Activated T-helper 2 cell treated with anti-CD3 and anti-CD28 coated beads, Interferon-gamma antibody, Interleukin-2, Interleukin-4, amounts not matched to agents 10 μg/mL and 5 μg/mL and 100 μg/mL, durations not matched to agents 14 hours and 24 hours and 36 hours (primary cell): ENCODE measurements around the gene ARMH1. TPM values are rescaled to one million over a fixed set of nuclear protein-coding genes. Genes with fewer than 3 reads are reported as not detected.

Experiments
- DNase-seq: peaks from one replicate; pipeline ENCODE4 v3.0.0; 2021; ENCODE audit warnings: low spot score
- H3K27ac Mint-ChIP-seq: one replicate; pipeline ENCODE4 v1.8.0; 2021; ENCODE audit warnings: mixed read lengths
- H3K27me3 Mint-ChIP-seq: one replicate; pipeline ENCODE4 v1.8.0; 2021; ENCODE audit warnings: low read depth, mixed read lengths
- H3K36me3 Mint-ChIP-seq: one replicate; pipeline ENCODE4 v1.8.0; 2021; ENCODE audit warnings: low read depth, mixed read lengths
- H3K4me1 Mint-ChIP-seq: one replicate; pipeline ENCODE4 v1.8.0; 2021; ENCODE audit warnings: low read depth, mixed read lengths
- H3K4me3 Mint-ChIP-seq: one replicate; pipeline ENCODE4 v1.8.0; 2021; ENCODE audit warnings: low read depth, mild to moderate bottlenecking, moderate library complexity, mixed read lengths
- H3K9me3 Mint-ChIP-seq: one replicate; pipeline ENCODE4 v1.8.0; 2021; ENCODE audit warnings: mixed read lengths
- intact Hi-C: fragments of 100-400 bp; cut with micrococcal nuclease; formaldehyde crosslinking; loops from one replicate; pipeline ENCODE4 v1.15.1; 2023
- total RNA-seq: library from RNA; stranded (reverse); gene quantifications from 2 replicates; pipeline ENCODE4 v1.2.3, GENCODE V29; 2022

Gene ARMH1
- total RNA-seq, 1 donor from 2014 or later = 157 TPM

DNA sequence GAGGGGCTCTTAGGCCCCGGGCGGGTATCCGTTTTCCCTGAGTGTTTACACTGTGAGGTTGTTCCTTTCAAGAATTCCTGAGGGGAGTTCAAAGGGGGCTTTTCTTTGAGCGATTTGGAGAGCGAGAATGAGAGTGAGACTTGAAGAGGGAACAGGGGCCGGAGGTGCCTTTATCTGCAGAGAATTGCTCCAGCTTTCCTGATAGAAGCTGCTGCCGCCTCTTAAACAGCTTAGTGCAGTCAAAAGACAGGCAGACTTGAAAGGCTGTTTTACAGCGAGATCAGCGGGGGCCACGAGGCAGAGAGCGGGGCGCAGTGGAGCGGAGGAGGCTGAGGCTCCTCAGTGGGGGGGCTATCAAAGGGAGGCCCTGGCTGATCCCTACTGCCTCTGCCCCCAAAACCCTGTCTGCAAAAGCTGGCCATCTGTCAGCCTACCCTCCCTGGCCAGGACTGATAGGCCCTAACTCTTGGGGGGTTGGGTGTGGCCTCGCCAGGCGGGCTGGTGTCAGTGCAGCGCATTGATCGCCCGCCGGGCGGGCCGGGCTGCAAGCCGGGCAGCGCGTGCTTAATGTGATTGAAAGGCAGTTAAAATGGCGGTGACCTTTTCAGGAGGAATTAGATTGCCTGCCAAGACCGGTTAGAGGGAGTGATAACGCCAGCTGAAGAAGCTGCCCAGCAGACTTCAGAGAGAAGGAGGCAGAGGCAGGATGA lies 36.7 kb upstream of the ARMH1 start:
- no peak for DNase-seq
- Mint-ChIP-seq H3K4me1 (peaks cover 20% of the 10 kb centered on the region), H3K9me3 (no peaks in the 10 kb centered on the region), H3K4me3 (no peak overlapping the region), H3K27me3 (no peaks in the 10 kb centered on the region), H3K27ac (no peak overlapping the region), H3K36me3 (peaks cover 76% of the 10 kb centered on the region)
- intact Hi-C loops = no loop called here

DNA sequence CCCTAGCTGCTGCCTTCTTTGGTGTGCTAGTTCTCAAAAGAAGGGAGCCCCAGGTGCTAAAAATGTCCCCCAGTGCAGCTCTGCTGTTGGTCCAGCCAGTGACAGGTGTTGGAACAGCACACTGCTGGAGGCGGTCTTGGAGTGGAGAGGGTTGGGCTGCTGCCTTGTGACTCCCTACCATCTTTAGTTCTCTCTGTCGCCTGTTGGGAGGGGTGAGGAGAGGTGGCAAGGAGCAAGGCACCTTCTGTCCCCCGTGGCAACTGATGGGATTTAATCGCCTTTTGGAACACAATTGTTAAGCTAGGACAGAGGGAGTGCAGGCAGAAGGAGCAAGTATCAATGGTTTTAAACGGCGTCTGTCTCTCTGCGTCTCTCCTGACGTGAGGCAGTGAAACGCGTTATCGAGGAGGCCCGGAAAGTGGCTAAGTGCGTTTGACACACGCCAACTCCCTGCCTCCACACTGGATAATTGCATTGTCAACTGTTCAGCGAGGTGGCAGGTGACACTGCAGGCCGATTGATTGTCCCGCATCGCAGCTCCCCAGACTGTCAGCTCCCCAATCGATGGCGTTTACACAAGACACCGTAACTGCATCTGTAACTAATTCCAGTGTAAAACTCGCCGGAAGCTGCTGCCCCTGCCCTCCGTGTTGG lies 34.2 kb upstream of the ARMH1 start:
- H3K27me3 Mint-ChIP-seq = no peaks in the 10 kb centered on the region
- H3K9me3 Mint-ChIP-seq = no peaks in the 10 kb centered on the region
- DNase-seq = no peak
- H3K27ac Mint-ChIP-seq = no peak overlapping the region
- H3K36me3 Mint-ChIP-seq = peaks cover 72% of the 10 kb centered on the region
- H3K4me1 Mint-ChIP-seq = no peaks in the 10 kb centered on the region
- intact Hi-C loops = no loop called here
- H3K4me3 Mint-ChIP-seq = no peak overlapping the region

DNA sequence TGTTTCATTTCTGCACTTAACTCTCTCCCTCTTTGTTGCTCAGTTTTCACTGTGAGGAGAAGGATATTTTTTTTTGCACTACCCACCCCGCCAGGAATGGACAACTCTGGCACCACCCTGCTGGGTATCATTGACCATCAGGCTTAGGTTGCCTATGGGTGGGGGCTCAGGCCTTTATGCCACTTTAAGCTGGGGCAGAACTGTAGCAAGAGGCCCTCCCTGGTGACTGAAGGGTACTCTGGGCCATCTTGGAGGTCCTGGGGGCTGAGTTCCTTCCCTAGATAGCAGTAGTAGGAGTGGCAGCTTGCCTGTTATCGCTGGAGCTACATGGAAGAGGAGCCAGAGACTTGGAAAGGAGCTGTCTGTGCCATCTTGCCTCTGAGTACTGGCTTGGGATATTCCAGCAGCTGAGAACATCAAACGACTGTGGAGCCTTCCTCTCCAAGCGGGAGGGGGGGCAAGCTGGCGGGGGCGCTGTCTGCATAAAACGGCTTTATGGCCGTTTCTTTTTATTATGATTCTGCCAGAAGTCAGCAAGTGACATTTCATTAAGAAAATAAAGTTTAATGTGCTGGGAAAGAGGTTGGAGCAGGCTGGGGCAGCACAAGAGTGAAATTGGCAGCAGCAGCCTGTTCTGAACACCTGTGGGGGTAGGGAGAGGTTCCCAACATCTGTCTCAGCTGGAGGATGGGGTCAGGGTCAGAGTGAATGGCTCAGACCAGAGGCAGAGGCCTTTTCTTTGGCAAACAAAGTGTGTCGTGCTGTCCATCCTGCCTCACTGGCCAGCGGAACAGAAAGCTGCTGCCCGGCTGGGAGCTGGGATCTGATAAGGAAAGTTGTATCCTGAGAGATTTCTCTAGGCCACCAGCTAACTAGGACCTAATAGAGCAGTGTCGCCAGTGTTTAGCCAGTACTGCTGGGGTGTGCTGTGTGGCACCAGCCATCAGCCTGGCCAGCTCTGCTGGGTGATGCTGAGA lies 33.1 kb upstream of the ARMH1 start:
- Mint-ChIP-seq H3K36me3 (peaks cover 62% of the 10 kb centered on the region), H3K4me3 (no peak overlapping the region), H3K27ac (no peak overlapping the region), H3K27me3 (no peaks in the 10 kb centered on the region), H3K9me3 (no peaks in the 10 kb centered on the region), H3K4me1 (no peaks in the 10 kb centered on the region)
- intact Hi-C loops = no loop called here
- no peak for DNase-seq

DNA sequence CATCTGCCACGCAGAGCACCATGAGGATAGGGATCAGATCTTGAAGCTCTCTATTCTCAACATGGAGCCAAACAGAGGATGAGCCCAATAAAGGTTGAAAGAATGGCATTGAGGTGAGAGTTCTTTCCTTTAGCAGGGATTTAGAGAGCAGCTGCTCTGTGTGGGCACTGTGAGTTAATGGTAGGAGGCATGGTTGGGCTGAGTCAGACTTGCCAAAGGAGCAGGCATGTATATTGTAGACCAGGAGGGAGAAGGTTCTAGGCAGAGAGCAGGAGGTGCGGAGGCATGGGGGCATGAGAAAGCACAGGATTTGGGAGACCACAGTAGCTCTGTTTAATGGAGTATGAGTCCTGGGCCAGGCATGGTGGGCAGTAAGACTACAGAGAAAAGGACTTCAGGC lies 32.3 kb upstream of the ARMH1 start:
- H3K27me3 Mint-ChIP-seq = no peaks in the 10 kb centered on the region
- no peak for DNase-seq
- H3K9me3 Mint-ChIP-seq = no peaks in the 10 kb centered on the region
- intact Hi-C loops = no loop called here
- H3K27ac Mint-ChIP-seq = no peak overlapping the region
- no peak overlapping the region for H3K4me3 Mint-ChIP-seq
- no peaks in the 10 kb centered on the region for H3K4me1 Mint-ChIP-seq
- peaks cover 56% of the 10 kb centered on the region for H3K36me3 Mint-ChIP-seq

DNA sequence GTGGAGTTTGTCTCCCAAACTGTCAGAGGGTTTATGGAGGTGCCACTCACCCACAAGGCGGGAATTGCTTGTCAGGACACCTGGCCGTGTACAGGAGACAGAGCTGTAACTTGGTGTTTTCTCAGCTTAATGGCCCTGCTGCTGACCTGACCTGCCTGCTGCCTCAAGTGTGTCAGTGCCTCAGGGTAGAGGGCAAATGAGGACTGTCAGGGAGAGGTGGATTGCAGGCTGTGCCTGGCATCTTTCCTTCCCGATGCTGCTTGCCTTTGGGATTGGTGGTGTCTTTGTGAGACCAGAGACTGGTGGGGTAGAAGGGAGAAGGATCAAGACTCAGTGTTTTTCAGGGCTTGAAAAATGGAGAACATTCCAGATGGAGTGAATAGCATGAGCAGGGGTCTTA lies 31.6 kb upstream of the ARMH1 start:
- Mint-ChIP-seq H3K9me3 (no peaks in the 10 kb centered on the region), H3K4me1 (no peaks in the 10 kb centered on the region), H3K36me3 (peaks cover 52% of the 10 kb centered on the region), H3K27me3 (no peaks in the 10 kb centered on the region), H3K4me3 (no peak overlapping the region), H3K27ac (no peak overlapping the region)
- DNase-seq = no peak
- intact Hi-C loops = no loop called here

DNA sequence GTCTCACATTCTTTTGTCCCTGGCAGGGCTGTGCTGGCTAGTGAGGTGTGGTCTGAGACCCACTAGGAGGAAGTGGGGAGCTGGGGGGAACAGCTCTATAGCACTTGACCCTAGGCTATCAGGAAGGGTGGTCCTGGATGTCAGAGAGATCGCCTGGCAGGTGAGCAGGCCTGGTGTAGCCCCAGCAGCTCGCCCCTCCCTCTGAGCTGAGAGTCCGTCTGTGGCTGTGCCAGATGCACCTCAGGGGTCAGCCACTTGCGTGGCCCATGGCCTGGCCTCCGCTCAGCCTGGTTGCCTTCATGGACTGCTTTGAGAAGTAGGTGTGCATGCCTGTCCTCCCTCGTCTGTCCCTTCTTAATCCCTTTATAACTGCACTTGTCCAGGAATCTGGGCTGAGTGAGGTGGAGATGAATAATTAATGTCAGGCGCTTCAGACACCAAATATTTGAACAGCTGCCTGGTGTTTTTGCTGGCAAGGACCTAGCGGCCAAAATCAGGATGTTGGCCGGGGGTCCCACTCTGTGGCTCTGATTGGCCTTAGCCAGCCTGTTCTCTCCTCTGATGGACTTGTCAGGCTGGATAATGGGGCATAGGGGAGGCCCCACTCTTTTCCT lies 30.7 kb upstream of the ARMH1 start:
- H3K27me3 Mint-ChIP-seq = no peaks in the 10 kb centered on the region
- H3K9me3 Mint-ChIP-seq = no peaks in the 10 kb centered on the region
- no peak overlapping the region for H3K27ac Mint-ChIP-seq
- DNase-seq = no peak
- H3K4me3 Mint-ChIP-seq = no peak overlapping the region
- H3K36me3 Mint-ChIP-seq = peaks cover 50% of the 10 kb centered on the region
- no peaks in the 10 kb centered on the region for H3K4me1 Mint-ChIP-seq
- intact Hi-C loops = no loop called here

DNA sequence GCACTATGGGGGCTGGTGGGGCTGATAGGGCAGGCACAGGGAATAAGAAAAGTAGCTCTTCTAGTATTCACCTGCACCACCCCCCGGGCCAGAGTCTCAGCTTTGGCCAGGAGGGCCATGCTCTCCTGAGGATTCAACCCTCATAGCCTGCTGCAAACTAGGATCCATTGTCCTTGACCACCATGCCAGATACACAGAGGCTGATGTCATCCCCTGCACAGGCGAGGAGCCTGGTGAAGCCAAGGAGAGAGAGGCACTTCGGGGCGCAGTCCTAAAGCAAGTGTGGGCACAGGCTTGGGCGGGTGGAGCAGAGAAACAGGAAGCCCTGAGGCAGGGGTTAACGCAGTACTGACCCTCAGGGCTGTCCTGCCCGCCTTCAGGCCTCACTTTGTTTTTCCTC lies 29.7 kb upstream of the ARMH1 start:
- Mint-ChIP-seq H3K27ac (no peak overlapping the region), H3K4me1 (no peaks in the 10 kb centered on the region), H3K36me3 (peaks cover 53% of the 10 kb centered on the region), H3K4me3 (no peak overlapping the region), H3K27me3 (no peaks in the 10 kb centered on the region), H3K9me3 (no peaks in the 10 kb centered on the region)
- no peak for DNase-seq
- intact Hi-C loops = no loop called here

DNA sequence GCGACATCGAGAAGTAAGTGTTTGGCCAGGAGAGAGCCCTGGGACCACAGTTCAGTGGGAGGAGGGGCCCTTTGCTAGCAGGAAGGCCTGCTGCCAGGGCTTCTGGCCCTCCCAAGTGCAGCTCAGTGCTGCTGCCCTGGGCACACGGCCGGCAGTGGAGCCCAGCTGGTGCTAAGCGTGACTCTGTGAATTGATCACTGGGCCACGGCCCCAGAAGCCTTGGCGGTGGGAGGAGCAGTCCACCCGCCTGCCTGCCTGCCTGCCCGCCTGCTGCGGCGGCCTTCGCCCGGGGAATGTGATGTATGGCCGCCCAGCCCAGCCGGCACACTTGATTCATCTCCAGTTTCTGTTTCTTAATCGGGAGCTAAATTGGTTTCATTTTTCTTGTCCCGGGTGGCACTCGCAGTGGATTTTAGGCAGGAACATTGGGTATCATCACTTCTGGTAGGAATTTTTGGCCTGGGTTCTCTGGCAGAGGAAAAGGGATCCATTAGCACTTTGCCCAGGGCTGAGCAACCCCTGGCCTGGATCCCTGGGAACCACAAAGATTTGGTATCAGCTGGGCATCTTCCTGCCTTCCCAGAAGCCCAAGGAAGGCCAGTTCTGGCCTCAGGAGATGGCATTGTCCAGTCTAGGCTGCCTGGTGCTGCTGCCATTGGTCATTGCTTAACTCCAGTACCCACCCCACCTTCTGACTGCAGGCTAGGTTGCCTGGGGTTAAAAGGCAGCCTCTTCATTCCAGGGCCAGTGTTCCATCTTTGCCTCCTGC lies 28.9 kb upstream of the ARMH1 start:
- Mint-ChIP-seq H3K9me3 (no peaks in the 10 kb centered on the region), H3K36me3 (peaks cover 59% of the 10 kb centered on the region), H3K27me3 (no peaks in the 10 kb centered on the region), H3K4me3 (no peak overlapping the region), H3K27ac (no peak overlapping the region), H3K4me1 (no peaks in the 10 kb centered on the region)
- intact Hi-C loops = no loop called here
- no peak for DNase-seq

DNA sequence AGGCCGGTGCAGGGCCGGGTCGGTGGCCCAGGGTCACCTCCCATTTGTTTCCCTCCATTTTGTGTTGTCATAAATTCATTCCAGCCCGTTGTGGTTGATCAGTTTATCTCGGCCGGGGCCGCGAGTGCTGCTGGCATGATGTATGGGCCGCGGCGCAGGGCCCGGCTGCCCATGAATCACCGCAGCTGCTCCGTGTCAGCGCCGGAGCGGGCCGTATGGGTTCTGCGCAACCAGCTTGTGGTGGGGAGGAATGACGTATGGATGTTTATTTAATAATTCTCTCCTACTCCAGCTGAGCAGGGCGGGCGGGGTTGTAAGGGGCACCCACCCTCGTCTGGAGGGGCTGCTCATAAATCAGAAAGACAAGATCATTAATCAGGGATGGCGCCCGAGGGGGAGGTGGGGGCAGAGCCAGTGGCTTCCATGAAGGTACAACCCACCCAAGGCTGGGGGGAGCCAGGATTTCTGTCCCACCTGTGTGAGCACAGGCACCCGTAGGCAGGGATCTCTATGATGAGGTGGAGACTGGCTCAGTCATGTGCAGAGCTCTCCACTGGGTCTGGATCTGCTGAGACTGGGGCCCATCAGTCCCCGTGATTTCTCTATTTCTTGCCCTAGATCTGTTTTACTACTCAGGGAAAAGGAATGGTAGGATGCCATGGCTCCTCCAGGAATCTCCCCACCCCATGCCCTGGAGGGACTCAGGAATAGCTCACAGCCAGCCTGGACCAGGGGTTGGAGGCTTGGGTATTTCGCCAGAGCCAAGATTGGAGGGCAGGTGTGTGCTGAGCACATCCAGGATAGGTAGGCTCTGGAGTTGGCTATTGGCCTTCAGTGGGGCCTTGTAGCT lies 28.0 kb upstream of the ARMH1 start:
- intact Hi-C loops = no loop called here
- H3K27ac Mint-ChIP-seq = no peak overlapping the region
- H3K4me1 Mint-ChIP-seq = no peaks in the 10 kb centered on the region

DNA sequence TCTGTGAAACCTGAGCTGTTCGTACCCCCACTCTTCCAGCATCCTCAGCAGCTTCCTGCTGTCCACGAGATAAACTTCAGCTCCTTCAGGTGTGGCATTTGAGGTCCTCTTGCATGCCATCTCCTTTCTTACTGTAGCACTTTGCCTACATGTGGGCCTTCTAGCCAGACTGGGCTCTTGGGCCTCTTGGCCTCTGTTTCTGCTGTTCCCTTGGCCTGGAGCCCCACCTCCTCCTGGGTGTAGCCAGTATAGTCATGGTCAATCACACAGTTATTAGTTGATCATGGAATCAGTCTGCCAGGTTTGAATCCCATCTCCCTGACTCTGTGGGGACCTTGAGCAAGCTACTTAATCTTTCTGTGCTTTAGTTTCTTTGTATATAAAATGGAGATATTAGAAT lies 26.6 kb upstream of the ARMH1 start:
- no peak for DNase-seq
- H3K36me3 Mint-ChIP-seq = peaks cover 50% of the 10 kb centered on the region
- H3K27ac Mint-ChIP-seq = no peak overlapping the region
- H3K4me1 Mint-ChIP-seq = no peaks in the 10 kb centered on the region
- H3K4me3 Mint-ChIP-seq = no peak overlapping the region
- intact Hi-C loops = no loop called here
- no peaks in the 10 kb centered on the region for H3K27me3 Mint-ChIP-seq
- H3K9me3 Mint-ChIP-seq = no peaks in the 10 kb centered on the region

More for the DNA sequence above, 28.0 kb upstream of the ARMH1 start:
- DNase-seq = no peak
- peaks cover 58% of the 10 kb centered on the region for H3K36me3 Mint-ChIP-seq
- no peaks in the 10 kb centered on the region for H3K27me3 Mint-ChIP-seq
- no peaks in the 10 kb centered on the region for H3K9me3 Mint-ChIP-seq
- H3K4me3 Mint-ChIP-seq = no peak overlapping the region

DNA sequence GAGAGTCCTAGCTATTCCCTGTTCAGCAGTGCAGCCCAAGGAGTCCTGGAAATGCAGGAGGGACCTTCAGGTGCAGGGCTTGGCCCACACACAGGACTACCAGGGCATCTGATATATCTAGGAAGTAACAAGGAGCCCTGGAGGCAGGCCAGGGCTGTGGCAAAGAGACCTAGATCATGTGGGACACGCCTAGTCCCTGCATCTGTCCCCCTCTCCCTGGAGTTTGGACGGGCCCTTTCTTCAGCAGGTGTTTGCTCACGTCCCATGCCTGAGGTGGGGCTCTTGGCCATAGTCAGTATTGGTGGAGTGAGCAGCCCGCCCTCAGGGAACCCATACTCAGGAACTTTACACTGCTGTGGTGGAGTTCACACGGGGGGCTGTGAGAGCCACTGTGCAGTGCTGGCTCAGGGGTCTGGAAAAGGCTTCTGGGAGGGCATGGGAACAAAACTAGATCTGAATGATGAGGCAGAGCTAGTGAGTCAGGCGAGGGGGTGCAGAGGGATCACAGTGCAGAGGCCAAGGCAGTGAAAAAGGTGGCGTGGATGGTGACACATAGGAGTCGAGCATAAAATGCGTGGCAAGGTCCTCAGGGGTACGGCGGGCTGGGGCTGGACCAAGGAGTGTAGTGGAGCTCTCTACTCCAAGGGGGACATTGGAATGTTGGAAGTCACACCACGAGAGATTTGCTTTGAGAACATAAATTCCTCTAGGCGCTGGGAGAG lies 25.8 kb upstream of the ARMH1 start:
- H3K36me3 Mint-ChIP-seq = peaks cover 45% of the 10 kb centered on the region
- intact Hi-C loops = no loop called here
- no peaks in the 10 kb centered on the region for H3K27me3 Mint-ChIP-seq
- H3K4me3 Mint-ChIP-seq = no peak overlapping the region
- no peak for DNase-seq
- H3K4me1 Mint-ChIP-seq = no peaks in the 10 kb centered on the region
- no peaks in the 10 kb centered on the region for H3K9me3 Mint-ChIP-seq
- H3K27ac Mint-ChIP-seq = no peak overlapping the region
